ENCODE measurements around the gene PPP6R3. TPM values are rescaled to one million over a fixed set of nuclear protein-coding genes. Genes with fewer than 3 reads are reported as not detected.

The PPP6R3 gene
- total RNA-seq, 1 donor from 2014 or later: 86.6 TPM

DNA sequence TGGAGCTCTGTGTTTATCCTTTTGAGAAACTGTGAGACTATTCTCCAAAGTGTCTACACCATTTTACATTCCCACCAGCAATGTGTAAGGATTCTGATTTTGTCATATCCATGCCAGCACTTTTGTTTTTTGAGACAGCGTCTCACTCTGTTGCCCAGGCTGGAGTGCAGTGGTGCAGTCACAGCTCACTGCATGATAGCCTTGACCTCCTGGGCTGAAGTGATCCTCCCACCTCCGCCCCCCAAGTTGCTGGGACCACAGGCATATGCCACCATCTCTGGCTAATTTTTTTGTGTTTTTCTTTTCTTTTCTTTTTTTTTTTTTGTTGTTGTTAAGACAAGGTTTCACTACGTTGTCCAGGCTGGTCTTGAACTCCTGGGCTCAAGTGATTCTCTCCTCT is 35.3 kb downstream of the PPP6R3 start:
- TF ChIP-seq, protein P1, sequence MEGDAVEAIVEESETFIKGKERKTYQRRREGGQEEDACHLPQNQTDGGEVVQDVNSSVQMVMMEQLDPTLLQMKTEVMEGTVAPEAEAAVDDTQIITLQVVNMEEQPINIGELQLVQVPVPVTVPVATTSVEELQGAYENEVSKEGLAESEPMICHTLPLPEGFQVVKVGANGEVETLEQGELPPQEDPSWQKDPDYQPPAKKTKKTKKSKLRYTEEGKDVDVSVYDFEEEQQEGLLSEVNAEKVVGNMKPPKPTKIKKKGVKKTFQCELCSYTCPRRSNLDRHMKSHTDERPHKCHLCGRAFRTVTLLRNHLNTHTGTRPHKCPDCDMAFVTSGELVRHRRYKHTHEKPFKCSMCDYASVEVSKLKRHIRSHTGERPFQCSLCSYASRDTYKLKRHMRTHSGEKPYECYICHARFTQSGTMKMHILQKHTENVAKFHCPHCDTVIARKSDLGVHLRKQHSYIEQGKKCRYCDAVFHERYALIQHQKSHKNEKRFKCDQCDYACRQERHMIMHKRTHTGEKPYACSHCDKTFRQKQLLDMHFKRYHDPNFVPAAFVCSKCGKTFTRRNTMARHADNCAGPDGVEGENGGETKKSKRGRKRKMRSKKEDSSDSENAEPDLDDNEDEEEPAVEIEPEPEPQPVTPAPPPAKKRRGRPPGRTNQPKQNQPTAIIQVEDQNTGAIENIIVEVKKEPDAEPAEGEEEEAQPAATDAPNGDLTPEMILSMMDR (IDR thresholded peaks at IDR 0.05): no peak
- DNase-seq (ENCODE audit: extremely low spot score, unreplicated experiment): no peak
- H3K4me1 Mint-ChIP-seq (ENCODE audit: unreplicated experiment): peaks cover 44% of the 10 kb centered on the region
- no peaks in the 10 kb centered on the region for H3K9me3 Mint-ChIP-seq (ENCODE audit: unreplicated experiment)
- H3K36me3 Mint-ChIP-seq (ENCODE audit: unreplicated experiment): no peaks in the 10 kb centered on the region
- no peak overlapping the region for H3K27ac Mint-ChIP-seq (ENCODE audit: unreplicated experiment)
- H3K27me3 Mint-ChIP-seq (ENCODE audit: unreplicated experiment): no peaks in the 10 kb centered on the region
- no peak overlapping the region for H3K4me3 Mint-ChIP-seq (ENCODE audit: unreplicated experiment)

DNA sequence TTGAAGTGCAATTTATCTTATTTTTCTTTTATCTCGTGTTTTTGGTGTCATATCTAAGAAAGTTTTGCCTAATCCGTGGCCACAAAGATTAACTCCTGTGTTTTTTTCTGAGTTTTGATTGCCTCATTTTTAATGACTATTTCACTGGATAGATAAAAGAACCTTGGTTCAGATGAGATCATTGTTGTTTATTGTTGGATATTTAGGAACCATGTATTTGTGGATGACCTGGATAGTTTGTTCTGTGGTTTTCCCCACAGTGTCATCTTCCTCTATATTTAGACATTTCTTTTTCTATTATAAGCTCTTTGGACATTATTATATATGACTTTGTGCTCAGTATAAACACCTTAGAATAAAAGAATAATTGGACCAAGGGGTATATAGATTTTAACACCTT is 37.2 kb downstream of the PPP6R3 start:
- Mint-ChIP-seq H3K27me3 (ENCODE audit: unreplicated experiment) (no peaks in the 10 kb centered on the region), H3K4me3 (ENCODE audit: unreplicated experiment) (no peak overlapping the region), H3K9me3 (ENCODE audit: unreplicated experiment) (no peaks in the 10 kb centered on the region), H3K36me3 (ENCODE audit: unreplicated experiment) (no peaks in the 10 kb centered on the region), H3K4me1 (ENCODE audit: unreplicated experiment) (peaks cover 49% of the 10 kb centered on the region), H3K27ac (ENCODE audit: unreplicated experiment) (no peak overlapping the region)
- DNase-seq (ENCODE audit: extremely low spot score, unreplicated experiment): no peak
- TF ChIP-seq, protein P1 (IDR thresholded peaks at IDR 0.05): no peak

DNA sequence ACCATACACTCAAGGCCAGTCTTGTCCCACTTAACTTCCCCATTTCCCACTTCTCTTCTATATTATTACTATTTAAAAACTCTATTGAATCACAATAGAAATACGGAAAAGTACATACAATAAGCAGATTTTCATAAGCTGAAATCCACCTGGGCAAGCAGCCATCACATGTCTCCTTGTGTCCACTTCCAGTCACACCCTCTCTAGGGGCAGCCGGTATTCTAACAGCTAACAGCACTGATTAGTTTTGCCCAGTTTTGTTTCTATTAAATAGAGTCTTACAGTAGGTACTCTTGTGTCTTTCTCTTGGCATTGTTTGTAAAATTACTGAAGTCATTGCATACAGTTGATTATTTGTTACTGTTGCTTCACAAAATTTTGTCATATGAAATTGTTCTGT is 37.8 kb downstream of the PPP6R3 start:
- H3K4me3 Mint-ChIP-seq (ENCODE audit: unreplicated experiment): no peak overlapping the region
- no peaks in the 10 kb centered on the region for H3K36me3 Mint-ChIP-seq (ENCODE audit: unreplicated experiment)
- no peaks in the 10 kb centered on the region for H3K9me3 Mint-ChIP-seq (ENCODE audit: unreplicated experiment)
- TF ChIP-seq, protein P1 (IDR thresholded peaks at IDR 0.05): no peak
- H3K27me3 Mint-ChIP-seq (ENCODE audit: unreplicated experiment): no peaks in the 10 kb centered on the region
- peaks cover 51% of the 10 kb centered on the region for H3K4me1 Mint-ChIP-seq (ENCODE audit: unreplicated experiment)
- DNase-seq (ENCODE audit: extremely low spot score, unreplicated experiment): no peak
- H3K27ac Mint-ChIP-seq (ENCODE audit: unreplicated experiment): no peak overlapping the region

DNA sequence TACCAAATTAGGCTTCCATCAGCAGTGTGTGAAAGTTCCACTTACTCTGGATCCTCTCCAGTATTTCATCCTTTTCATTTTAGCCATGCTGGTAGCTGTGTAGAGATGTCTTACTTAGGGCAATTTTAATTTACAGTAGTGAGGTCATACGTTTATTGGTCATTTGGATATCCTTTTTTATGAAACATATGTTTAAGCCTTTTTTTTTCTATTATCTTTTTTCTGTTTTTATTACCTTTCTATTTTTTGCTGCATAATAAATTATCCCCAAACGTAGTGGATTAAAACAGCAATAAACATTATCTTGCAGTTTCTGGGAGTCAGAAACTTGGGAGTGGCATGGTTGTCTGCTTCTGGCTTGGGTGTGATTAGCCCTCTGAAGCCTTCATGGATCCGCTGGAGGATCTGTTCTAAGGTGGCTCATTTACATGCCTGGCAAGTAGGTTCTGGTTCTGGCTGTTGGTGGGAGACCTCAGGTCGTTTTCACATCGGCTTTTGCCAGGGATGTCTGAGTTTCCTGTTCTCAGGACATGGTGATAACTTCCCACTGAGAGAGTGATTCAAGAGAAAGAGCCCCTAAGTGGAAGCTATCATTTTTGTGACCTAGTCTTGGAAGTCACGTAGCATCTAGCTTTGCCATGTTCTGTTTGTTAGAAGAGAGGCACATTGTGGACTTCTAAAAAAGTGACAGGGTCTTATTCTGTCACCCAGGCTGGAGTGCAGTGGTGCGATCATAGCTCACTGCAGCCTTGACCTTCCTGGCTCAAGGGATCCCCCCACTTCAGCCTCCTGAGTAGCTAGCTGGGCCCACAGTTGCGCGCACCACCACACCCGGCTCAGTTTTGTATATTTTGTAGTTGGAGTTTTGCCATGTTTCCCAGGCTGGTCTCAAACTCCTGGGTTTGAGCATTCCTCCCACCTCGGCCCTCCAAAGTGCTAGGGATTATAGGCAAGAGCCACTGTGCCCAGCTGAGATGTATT is 38.6 kb downstream of the PPP6R3 start:
- Mint-ChIP-seq H3K27ac (ENCODE audit: unreplicated experiment) (no peak overlapping the region), H3K27me3 (ENCODE audit: unreplicated experiment) (no peaks in the 10 kb centered on the region), H3K4me3 (ENCODE audit: unreplicated experiment) (no peak overlapping the region), H3K36me3 (ENCODE audit: unreplicated experiment) (no peaks in the 10 kb centered on the region), H3K4me1 (ENCODE audit: unreplicated experiment) (peaks cover 59% of the 10 kb centered on the region), H3K9me3 (ENCODE audit: unreplicated experiment) (no peaks in the 10 kb centered on the region)
- TF ChIP-seq, protein P1 (IDR thresholded peaks at IDR 0.05): no peak
- no peak for DNase-seq (ENCODE audit: extremely low spot score, unreplicated experiment)

DNA sequence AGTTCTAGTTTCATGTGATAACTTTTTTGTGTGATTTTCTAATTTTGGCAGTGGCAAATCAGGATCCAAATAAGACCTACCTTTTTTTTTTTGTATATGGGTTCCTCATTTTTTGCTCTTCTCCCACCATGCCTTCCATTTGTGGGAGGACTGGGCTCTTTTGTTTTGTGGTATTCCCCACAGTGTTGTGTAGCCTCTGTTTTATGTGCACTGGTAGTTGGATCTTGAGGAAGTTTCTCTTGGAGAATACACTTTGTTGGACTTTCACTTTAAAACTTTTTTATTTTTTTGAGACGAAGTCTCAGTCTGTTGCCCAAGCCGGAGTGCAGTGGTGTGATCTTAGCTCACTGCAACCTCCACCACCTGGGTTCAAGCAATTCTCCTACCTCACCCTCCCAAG is 39.7 kb downstream of the PPP6R3 start:
- no peaks in the 10 kb centered on the region for H3K9me3 Mint-ChIP-seq (ENCODE audit: unreplicated experiment)
- no peak for DNase-seq (ENCODE audit: extremely low spot score, unreplicated experiment)
- H3K4me3 Mint-ChIP-seq (ENCODE audit: unreplicated experiment): no peak overlapping the region
- H3K36me3 Mint-ChIP-seq (ENCODE audit: unreplicated experiment): no peaks in the 10 kb centered on the region
- TF ChIP-seq, protein P1 (IDR thresholded peaks at IDR 0.05): no peak
- H3K4me1 Mint-ChIP-seq (ENCODE audit: unreplicated experiment): peaks cover 66% of the 10 kb centered on the region
- H3K27me3 Mint-ChIP-seq (ENCODE audit: unreplicated experiment): no peaks in the 10 kb centered on the region
- no peak overlapping the region for H3K27ac Mint-ChIP-seq (ENCODE audit: unreplicated experiment)
